Endothelial cell of umbilical vein (primary cell): ENCODE results near the gene TM9SF1.

ENCODE experiments used
- CTCF ChIP-seq, 2 donors: IDR thresholded peaks; 1 replicate in 1 of 2; 2 replicates in 1 of 2; pipeline ENCODE4 v1.5.1; 2011; ENCODE audit warnings: low read length in 2 of 2, mild to moderate bottlenecking in 2 of 2, moderate library complexity in 2 of 2, control low read depth in 1 of 2, inconsistent platforms in 1 of 2, low read depth in 1 of 2; ENCODE audit not compliant: insufficient read depth in 1 of 2; ENCODE audit errors: extremely low read depth in 1 of 2
- EZH2 ChIP-seq: IDR thresholded peaks from 2 replicates; pipeline ENCODE4 v1.6.1; 2012; ENCODE audit warnings: borderline replicate concordance, low read depth, mild to moderate bottlenecking, moderate library complexity, low read length, inconsistent platforms; ENCODE audit not compliant: severe bottlenecking
- MAX ChIP-seq: IDR thresholded peaks from 2 replicates; pipeline ENCODE4 v1.6.1; 2011; ENCODE audit not compliant: insufficient read depth, insufficient read length
- POLR2A ChIP-seq: IDR thresholded peaks from 2 replicates; pipeline ENCODE4 v1.6.1; 2012; ENCODE audit warnings: low read depth, mild to moderate bottlenecking, control low read depth, low read length
- POLR2AphosphoS5 ChIP-seq: IDR thresholded peaks from 2 replicates; pipeline ENCODE4 v1.6.1; 2012; ENCODE audit warnings: low read depth, mild to moderate bottlenecking, control low read depth, low read length, moderate library complexity; ENCODE audit not compliant: insufficient read depth

GRCh38 chr14:24189059-24189375 is 6.2 kb downstream of the TM9SF1 start:
- TF ChIP-seq POLR2A (no peak), CTCF (IDR thresholded peaks at IDR 0.05; ENCODE audit: extremely low read depth in 1 of 2, insufficient read depth in 1 of 2, low read depth in 1 of 2, low read length in 2 of 2) (no peak), POLR2AphosphoS5 (no peak), EZH2 (no peak), MAX (no peak)
